DOHH2 (cell line): ENCODE results near the gene LILRB3.
"Not testable (repeated sequence)": the region's sequence is repeated elsewhere in the genome, so short reads cannot be mapped to it uniquely, and the experiment has no call there.

Experiments used
- H3F3A ChIP-seq: fragments of 200-600 bp; sonication (generic), shearing (Covaris generic); 2 replicates; pipeline ENCODE4 v1.6.0; 2016; ENCODE audit warnings: antibody characterized with exemption, mild to moderate bottlenecking; ENCODE audit not compliant: control insufficient read depth, insufficient read depth
- H3K27ac ChIP-seq: fragments of 200-600 bp; sonication (generic); 2 replicates; pipeline ENCODE4 v1.5.1; 2014; ENCODE audit warnings: low read depth, mild to moderate bottlenecking, low read length, moderate library complexity
- H3K27me3 ChIP-seq: fragments of 200-600 bp; sonication (generic); 2 replicates; pipeline ENCODE4 v1.6.1; 2014; ENCODE audit warnings: mild to moderate bottlenecking, low read length, mixed read lengths; ENCODE audit not compliant: control insufficient read depth
- H3K36me3 ChIP-seq: fragments of 200-600 bp; sonication (generic); 2 replicates; pipeline ENCODE4 v1.6.1; 2014; ENCODE audit warnings: mild to moderate bottlenecking, low read length, moderate library complexity, mixed read lengths; ENCODE audit not compliant: control insufficient read depth
- H3K4me1 ChIP-seq: fragments of 200-600 bp; sonication (generic); 2 replicates; pipeline ENCODE4 v1.6.1; 2014; ENCODE audit warnings: mild to moderate bottlenecking, low read length, mixed read lengths; ENCODE audit not compliant: control insufficient read depth
- H3K4me2 ChIP-seq: fragments of 200-600 bp; sonication (generic); 2 replicates; pipeline ENCODE4 v1.6.0; 2014; ENCODE audit warnings: mild to moderate bottlenecking, low read length, moderate library complexity
- H3K4me3 ChIP-seq: fragments of 200-600 bp; sonication (generic); 2 replicates; pipeline ENCODE4 v1.5.1; 2014; ENCODE audit warnings: mild to moderate bottlenecking, low read length, mixed read lengths
- H3K79me2 ChIP-seq: fragments of 200-600 bp; sonication (generic); 2 replicates; pipeline ENCODE4 v1.6.1; 2014; ENCODE audit warnings: mild to moderate bottlenecking, low read length, mixed read lengths; ENCODE audit not compliant: control insufficient read depth
- H3K9me2 ChIP-seq: fragments of 200-600 bp; sonication (generic); replicated peaks from 2 replicates; pipeline ENCODE4 v1.6.1; 2014; ENCODE audit warnings: mild to moderate bottlenecking, low read length, mixed read lengths; ENCODE audit not compliant: control insufficient read depth
- H3K9me3 ChIP-seq: fragments of 200-600 bp; sonication (generic); 2 replicates; pipeline ENCODE4 v1.6.1; 2014; ENCODE audit warnings: antibody characterized with exemption, low read length, mixed read lengths; ENCODE audit not compliant: control insufficient read depth, insufficient read depth
- H4K20me1 ChIP-seq: fragments of 200-600 bp; sonication (generic); 2 replicates; pipeline ENCODE4 v1.6.0; 2014; ENCODE audit warnings: low read depth, mild to moderate bottlenecking, antibody characterized with exemption, low read length, moderate library complexity; ENCODE audit not compliant: control insufficient read depth, insufficient read depth
- CTCF ChIP-seq: fragments of 200-600 bp; sonication (generic); IDR thresholded peaks from one replicate; pipeline ENCODE4 v1.5.1; 2014; ENCODE audit warnings: antibody characterized with exemption, mild to moderate bottlenecking, low read depth, low read length; ENCODE audit not compliant: poor library complexity, severe bottlenecking
- EZH2phosphoT487 ChIP-seq: fragments of 200-600 bp; sonication (generic); IDR thresholded peaks from 2 replicates; pipeline ENCODE4 v1.6.1; 2017; ENCODE audit warnings: borderline replicate concordance, mild to moderate bottlenecking, antibody characterized with exemption, low read length, moderate library complexity, mixed read lengths

Gene LILRB3

GRCh38 chr19:54197121-54197520, 25.7 kb downstream of the LILRB3 start:
- no peaks in the 10 kb centered on the region for H3K9me3 ChIP-seq
- peaks cover 32% of the 10 kb centered on the region for H3K79me2 ChIP-seq
- H4K20me1 ChIP-seq, result peaks cover 11% of the 10 kb centered on the region
- no peak overlapping the region for H3K27ac ChIP-seq
- H3K36me3 ChIP-seq, result peaks cover 30% of the 10 kb centered on the region
- no peak for TF ChIP-seq CTCF
- TF ChIP-seq EZH2phosphoT487, result no peak
- peaks cover 15% of the 10 kb centered on the region for H3F3A ChIP-seq
- H3K4me1 ChIP-seq, result peaks cover 17% of the 10 kb centered on the region
- H3K9me2 ChIP-seq, result no peaks in the 10 kb centered on the region
- no peak overlapping the region for H3K4me2 ChIP-seq
- no peak overlapping the region for H3K4me3 ChIP-seq
- H3K27me3 ChIP-seq, result no peaks in the 10 kb centered on the region

GRCh38 chr19:54196536-54196935, 26.3 kb downstream of the LILRB3 start:
- Histone ChIP-seq H3K4me1 (peaks cover 17% of the 10 kb centered on the region), H3K4me2 (no peak overlapping the region), H3K9me3 (no peaks in the 10 kb centered on the region), H3K4me3 (no peak overlapping the region), H3K36me3 (peaks cover 27% of the 10 kb centered on the region), H3K27ac (no peak overlapping the region), H4K20me1 (peaks cover 5% of the 10 kb centered on the region), H3K27me3 (no peaks in the 10 kb centered on the region), H3K79me2 (peaks cover 32% of the 10 kb centered on the region), H3F3A (peaks cover 10% of the 10 kb centered on the region), H3K9me2 (no peaks in the 10 kb centered on the region)
- TF ChIP-seq CTCF (no peak), EZH2phosphoT487 (no peak)

DNA sequence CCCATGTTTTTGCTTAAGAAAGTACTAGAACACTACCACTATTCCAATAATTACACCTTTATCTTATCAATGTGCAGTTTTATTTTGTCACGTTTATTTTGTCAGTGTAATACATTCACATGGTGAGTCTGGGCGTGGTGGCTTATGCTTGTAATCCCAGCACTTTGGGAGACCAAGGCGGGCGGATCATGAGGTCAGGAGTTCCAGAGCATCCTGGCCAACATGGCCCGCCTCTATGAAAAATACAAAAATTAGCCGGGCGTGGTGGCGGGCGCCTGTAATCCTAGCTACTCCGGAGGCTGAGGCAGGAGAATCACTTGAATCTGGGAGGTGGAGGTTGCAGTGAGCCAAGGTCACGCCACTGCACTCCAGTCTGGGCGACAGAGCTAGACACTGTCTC, 28.3 kb downstream of the LILRB3 start:
- H3K4me2 ChIP-seq, H3K27me3 ChIP-seq, H3K9me2 ChIP-seq, H3K9me3 ChIP-seq, H3K27ac ChIP-seq, H3F3A ChIP-seq, H3K4me3 ChIP-seq, H4K20me1 ChIP-seq: not testable (repeated sequence)
- Histone ChIP-seq H3K36me3 (peaks cover 21% of the 10 kb centered on the region), H3K4me1 (peaks cover 13% of the 10 kb centered on the region), H3K79me2 (peaks cover 15% of the 10 kb centered on the region)

GRCh38 chr19:54193011-54193410, 29.8 kb downstream of the LILRB3 start:
- Histone ChIP-seq H3K27me3 (no peaks in the 10 kb centered on the region), H3K27ac (no peak overlapping the region), H3F3A (no peaks in the 10 kb centered on the region; the same call in 1 of the 2 replicates), H4K20me1 (peaks cover 4% of the 10 kb centered on the region; the same call in 1 of the 2 replicates), H3K36me3 (peaks cover 21% of the 10 kb centered on the region), H3K4me2 (no peak overlapping the region), H3K4me3 (no peak overlapping the region), H3K79me2 (peaks cover 23% of the 10 kb centered on the region), H3K9me3 (no peaks in the 10 kb centered on the region), H3K9me2 (no peaks in the 10 kb centered on the region), H3K4me1 (peaks cover 17% of the 10 kb centered on the region)
- no peak for TF ChIP-seq EZH2phosphoT487
- TF ChIP-seq CTCF, result no peak
